GM18870 (cell line): ENCODE data around the gene FUT7.

Experiments
- ATAC-seq: cut with Tn5 transposase; IDR thresholded peaks from one replicate; pipeline ENCODE4 v1.9.1; 2021; ENCODE audit warnings: moderate library complexity; ENCODE audit not compliant: unreplicated experiment

The FUT7 gene

GRCh38 chr9:137050570-137050969 is 18.7 kb upstream of the FUT7 start:
- no peak for ATAC-seq

GRCh38 chr9:137049544-137050449 is 17.9 kb upstream of the FUT7 start:
- ATAC-seq: no peak

- no peak for ATAC-seq
These were observed 17.0 kb upstream of the FUT7 start for GRCh38 chr9:137048655-137049543.

GRCh38 chr9:137046088-137046787 is 14.3 kb upstream of the FUT7 start, which contains the start of gene NPDC1:
NPDC1 (minus strand) TSS chr9:137046177; CDS start chr9:137045989, 188 bp downstream.
- ATAC-seq: no peak

- ATAC-seq: no peak
These were observed 13.6 kb upstream of the FUT7 start for GRCh38 chr9:137045294-137046087.

- no peak for ATAC-seq
These were observed 12.8 kb upstream of the FUT7 start for GRCh38 chr9:137044502-137045177.

GRCh38 chr9:137044037-137044436 is 12.1 kb upstream of the FUT7 start:
- ATAC-seq: no peak

GRCh38 chr9:137042751-137043727 is 11.2 kb upstream of the FUT7 start:
- ATAC-seq: no peak

GRCh38 chr9:137041124-137041523 is 9.2 kb upstream of the FUT7 start:
- ATAC-seq: no peak

- no peak for ATAC-seq
These were observed 8.7 kb upstream of the FUT7 start for GRCh38 chr9:137040568-137040967.

- ATAC-seq: no peak
These were observed 7.9 kb upstream of the FUT7 start for GRCh38 chr9:137039611-137040366.

GRCh38 chr9:137038916-137039315 is 7.0 kb upstream of the FUT7 start:
- no peak for ATAC-seq

- no peak for ATAC-seq
These were observed 5.6 kb upstream of the FUT7 start for GRCh38 chr9:137037483-137037882.

- no peak for ATAC-seq
These were observed 5.1 kb upstream of the FUT7 start for GRCh38 chr9:137037035-137037434.

GRCh38 chr9:137035937-137036336 is 4.0 kb upstream of the FUT7 start:
- ATAC-seq: no peak

- ATAC-seq: no peak
These were observed 3.6 kb upstream of the FUT7 start for GRCh38 chr9:137035507-137035834.

- peak; percentile 63 for ATAC-seq
These were observed 3.0 kb upstream of the FUT7 start for GRCh38 chr9:137034709-137035506.
